DND-41 (cell line): ENCODE measurements around the gene BTLA.
A peak's percentile ranks its signal among the peaks of the same experiment; 100 is the strongest.

Experiments
- ATAC-seq: fragments of 200-7000 bp; cut with Tn5 transposase; 3 replicates; pipeline ENCODE4 v1.9.1; 2021; ENCODE audit warnings: low read depth; ENCODE audit not compliant: insufficient read depth
- DNase-seq: peaks from one replicate; pipeline ENCODE4 v3.0.0-alpha.2; 2020
- H2AFZ ChIP-seq: 2 replicates; pipeline ENCODE4 v1.6.0; 2012; ENCODE audit warnings: low read depth, low read length
- H3K27ac ChIP-seq: 2 replicates; pipeline ENCODE4 v1.5.1; 2012; ENCODE audit warnings: low read length, inconsistent platforms
- H3K27me3 ChIP-seq: fragments of 200-600 bp; sonication (generic); 2 replicates; pipeline ENCODE4 v1.6.0; 2012; ENCODE audit warnings: low read length, mild to moderate bottlenecking, inconsistent platforms; ENCODE audit not compliant: insufficient read depth, poor library complexity
- H3K36me3 ChIP-seq: 2 replicates; pipeline ENCODE4 v1.5.1; 2012; ENCODE audit warnings: low read length, inconsistent platforms; ENCODE audit not compliant: insufficient read depth
- H3K4me1 ChIP-seq: 2 replicates; pipeline ENCODE4 v1.5.1; 2012; ENCODE audit warnings: mild to moderate bottlenecking, low read length; ENCODE audit not compliant: insufficient read depth
- H3K4me2 ChIP-seq: 2 replicates; pipeline ENCODE4 v1.6.0; 2012; ENCODE audit warnings: mild to moderate bottlenecking, moderate library complexity, low read length, inconsistent platforms; ENCODE audit not compliant: insufficient read depth
- H3K4me3 ChIP-seq, 2 experiments: fragments of 200-600 bp in 1 of 2; shearing (Covaris generic) in 1 of 2; 2 replicates each; pipeline ENCODE4 v1.5.1; 2012 to 2016; ENCODE audit warnings: inconsistent platforms in 2 of 2, low read length in 2 of 2, mild to moderate bottlenecking in 2 of 2, low read depth in 1 of 2, moderate library complexity in 1 of 2
- H3K79me2 ChIP-seq: 2 replicates; pipeline ENCODE4 v1.6.0; 2012; ENCODE audit warnings: low read length, inconsistent platforms; ENCODE audit not compliant: insufficient read depth
- H3K9ac ChIP-seq: 2 replicates; pipeline ENCODE4 v1.6.0; 2012; ENCODE audit warnings: low read depth, mild to moderate bottlenecking, inconsistent platforms, low read length, moderate library complexity
- H3K9me3 ChIP-seq: 2 replicates; pipeline ENCODE4 v1.5.1; 2012; ENCODE audit warnings: low read length, moderate library complexity, mild to moderate bottlenecking, inconsistent platforms; ENCODE audit not compliant: insufficient read depth, severe bottlenecking
- H4K20me1 ChIP-seq: 2 replicates; pipeline ENCODE4 v1.6.0; 2012; ENCODE audit warnings: low read length; ENCODE audit not compliant: insufficient read depth
- CTCF ChIP-seq: IDR thresholded peaks from 2 replicates; pipeline ENCODE4 v1.5.1; 2012; ENCODE audit warnings: borderline replicate concordance, low read length, moderate library complexity, mild to moderate bottlenecking; ENCODE audit not compliant: poor library complexity, severe bottlenecking; ENCODE audit errors: extremely low read depth
- EZH2 ChIP-seq: IDR thresholded peaks from 3 replicates; pipeline ENCODE4 v1.6.1; 2012; ENCODE audit warnings: borderline replicate concordance, low read depth, mild to moderate bottlenecking, moderate library complexity, low read length, inconsistent platforms; ENCODE audit not compliant: severe bottlenecking

BTLA gene

DNA sequence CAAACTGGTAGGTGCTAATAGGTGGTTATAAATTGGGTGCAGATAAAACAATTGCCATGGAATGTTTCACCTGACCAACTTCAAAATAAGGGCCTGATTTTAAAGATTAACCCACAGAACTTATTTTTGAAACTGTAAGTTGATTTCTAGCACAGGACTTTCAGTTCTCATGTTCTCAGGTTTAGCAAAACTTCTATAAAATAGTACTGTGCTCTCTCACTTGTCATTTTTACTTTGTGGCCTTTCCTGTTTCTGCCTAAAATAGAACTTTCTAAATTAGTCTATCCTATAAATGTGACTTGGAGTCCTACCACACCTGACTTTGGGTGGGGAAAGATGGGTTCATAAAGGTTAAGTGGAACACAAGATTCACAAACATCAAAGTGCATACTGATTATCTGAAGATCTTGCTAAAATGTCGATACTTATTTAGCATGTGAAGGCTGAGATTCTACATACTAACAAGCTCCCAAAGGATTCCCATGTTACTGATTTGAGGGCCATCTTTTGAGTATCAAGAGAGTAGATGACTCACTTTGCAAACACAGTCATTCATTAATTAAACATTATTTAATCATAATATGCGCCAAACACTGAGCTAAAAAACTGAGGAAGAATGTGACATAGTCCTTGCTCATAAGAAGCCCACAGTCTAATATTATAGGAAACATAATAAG lies 38.6 kb downstream of the BTLA start:
- peaks cover 11% of the 10 kb centered on the region; the same call in 1 of the 2 replicates for H3K4me1 ChIP-seq
- no peaks in the 10 kb centered on the region for H3K27me3 ChIP-seq
- DNase-seq (no peak), ATAC-seq (no peak)
- H2AFZ ChIP-seq = no peak overlapping the region
- no peaks in the 10 kb centered on the region for H3K9me3 ChIP-seq
- H3K27ac ChIP-seq = no peak overlapping the region
- no peak overlapping the region for H3K4me3 ChIP-seq
- H4K20me1 ChIP-seq = no peaks in the 10 kb centered on the region
- H3K79me2 ChIP-seq = no peaks in the 10 kb centered on the region
- H3K4me2 ChIP-seq = no peak overlapping the region
- TF ChIP-seq CTCF (no peak), EZH2 (no peak)
- H3K9ac ChIP-seq = no peak overlapping the region
- no peaks in the 10 kb centered on the region for H3K36me3 ChIP-seq

GRCh38 chr3:112459750-112460149 lies 39.5 kb downstream of the BTLA start:
- no peak overlapping the region for H3K27ac ChIP-seq
- ATAC-seq (peak; percentile 55), DNase-seq (no peak)
- H3K79me2 ChIP-seq = no peaks in the 10 kb centered on the region
- H3K4me3 ChIP-seq = no peak overlapping the region
- no peak overlapping the region for H3K4me2 ChIP-seq
- H3K9me3 ChIP-seq = no peaks in the 10 kb centered on the region
- TF ChIP-seq CTCF = no peak
- no peak for TF ChIP-seq EZH2
- no peaks in the 10 kb centered on the region for H4K20me1 ChIP-seq
- H3K36me3 ChIP-seq = no peaks in the 10 kb centered on the region
- no peak overlapping the region for H3K9ac ChIP-seq
- H2AFZ ChIP-seq = no peak overlapping the region
- H3K27me3 ChIP-seq = no peaks in the 10 kb centered on the region
- H3K4me1 ChIP-seq = peaks cover 11% of the 10 kb centered on the region; the same call in 1 of the 2 replicates

GRCh38 chr3:112456147-112456546 lies 43.1 kb downstream of the BTLA start:
- DNase-seq (no peak), ATAC-seq (no peak)
- no peak overlapping the region for H3K27ac ChIP-seq

More at GRCh38 chr3:112456147-112456546, 43.1 kb downstream of the BTLA start:
- Histone ChIP-seq H3K36me3 (no peaks in the 10 kb centered on the region), H4K20me1 (no peaks in the 10 kb centered on the region), H3K4me1 (no peaks in the 10 kb centered on the region), H2AFZ (no peak overlapping the region), H3K4me3 (no peak overlapping the region), H3K27me3 (no peaks in the 10 kb centered on the region), H3K9me3 (no peaks in the 10 kb centered on the region), H3K4me2 (no peak overlapping the region), H3K79me2 (no peaks in the 10 kb centered on the region), H3K9ac (no peak overlapping the region)
- no peak for TF ChIP-seq CTCF
- TF ChIP-seq EZH2 = no peak
